Measurements from ENCODE around the gene TMEM255B. TPM values are rescaled to one million over a fixed set of nuclear protein-coding genes. Genes with fewer than 3 reads are reported as not detected.
A peak's percentile ranks its signal among the peaks of the same experiment; 100 is the strongest.

Gene TMEM255B
- total RNA-seq, 1 experiment from 2014 or later: 26.3 TPM

DNA sequence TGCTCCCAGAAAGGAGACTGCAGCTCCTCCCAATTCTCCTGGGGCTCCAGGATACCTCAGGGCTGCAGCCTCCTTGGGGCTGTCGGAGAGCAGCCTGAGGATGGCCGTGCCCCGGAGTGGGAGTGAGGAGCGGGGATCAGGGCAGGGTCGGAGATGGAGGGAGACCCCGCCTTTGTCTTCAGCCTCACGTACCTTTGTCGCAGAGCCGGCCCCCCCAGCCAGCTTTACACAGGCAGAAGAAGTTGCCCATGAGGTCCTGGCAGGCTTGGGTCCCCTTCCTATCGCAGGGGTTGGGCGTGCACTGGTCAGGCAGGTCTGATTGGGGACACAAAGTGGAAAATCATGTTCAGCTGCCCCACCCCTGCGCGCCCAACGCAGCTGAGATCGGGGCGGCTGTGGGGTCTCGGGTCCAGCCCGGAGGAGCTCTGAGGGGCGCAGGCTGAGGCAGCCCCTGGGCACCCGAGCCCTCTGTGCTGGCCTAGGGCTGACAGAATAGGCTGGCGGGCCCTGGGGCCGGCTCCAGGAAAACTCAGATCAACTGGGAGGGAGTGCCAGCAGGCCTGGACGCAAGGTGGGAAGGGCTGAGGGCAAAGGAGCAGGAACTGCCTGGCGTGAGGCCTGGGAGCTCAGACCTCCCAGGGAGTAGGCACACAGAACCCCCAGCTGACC, 80.6 kb downstream of the TMEM255B start:
- Histone ChIP-seq H3K27me3 (ENCODE audit: control insufficient read depth, insufficient read depth, low read length) (no peaks in the 10 kb centered on the region), H3K36me3 (ENCODE audit: control insufficient read depth, insufficient read depth, low read length) (no peaks in the 10 kb centered on the region), H3K27ac (ENCODE audit: low read length) (peak overlapping the region; percentile 65), H3K4me3 (ENCODE audit: low read depth in 2 of 2, low read length in 2 of 2) (no peak overlapping the region), H3K9me3 (ENCODE audit: control insufficient read depth, insufficient read depth, low read depth, low read length) (no peaks in the 10 kb centered on the region), H3K4me1 (ENCODE audit: control insufficient read depth, insufficient read depth, low read length) (peaks cover 41% of the 10 kb centered on the region)
- no peak for TF ChIP-seq SIN3A (IDR thresholded peaks at IDR 0.05; ENCODE audit: borderline replicate concordance, insufficient read depth, low read depth, low read length)
- TF ChIP-seq, protein P1, sequence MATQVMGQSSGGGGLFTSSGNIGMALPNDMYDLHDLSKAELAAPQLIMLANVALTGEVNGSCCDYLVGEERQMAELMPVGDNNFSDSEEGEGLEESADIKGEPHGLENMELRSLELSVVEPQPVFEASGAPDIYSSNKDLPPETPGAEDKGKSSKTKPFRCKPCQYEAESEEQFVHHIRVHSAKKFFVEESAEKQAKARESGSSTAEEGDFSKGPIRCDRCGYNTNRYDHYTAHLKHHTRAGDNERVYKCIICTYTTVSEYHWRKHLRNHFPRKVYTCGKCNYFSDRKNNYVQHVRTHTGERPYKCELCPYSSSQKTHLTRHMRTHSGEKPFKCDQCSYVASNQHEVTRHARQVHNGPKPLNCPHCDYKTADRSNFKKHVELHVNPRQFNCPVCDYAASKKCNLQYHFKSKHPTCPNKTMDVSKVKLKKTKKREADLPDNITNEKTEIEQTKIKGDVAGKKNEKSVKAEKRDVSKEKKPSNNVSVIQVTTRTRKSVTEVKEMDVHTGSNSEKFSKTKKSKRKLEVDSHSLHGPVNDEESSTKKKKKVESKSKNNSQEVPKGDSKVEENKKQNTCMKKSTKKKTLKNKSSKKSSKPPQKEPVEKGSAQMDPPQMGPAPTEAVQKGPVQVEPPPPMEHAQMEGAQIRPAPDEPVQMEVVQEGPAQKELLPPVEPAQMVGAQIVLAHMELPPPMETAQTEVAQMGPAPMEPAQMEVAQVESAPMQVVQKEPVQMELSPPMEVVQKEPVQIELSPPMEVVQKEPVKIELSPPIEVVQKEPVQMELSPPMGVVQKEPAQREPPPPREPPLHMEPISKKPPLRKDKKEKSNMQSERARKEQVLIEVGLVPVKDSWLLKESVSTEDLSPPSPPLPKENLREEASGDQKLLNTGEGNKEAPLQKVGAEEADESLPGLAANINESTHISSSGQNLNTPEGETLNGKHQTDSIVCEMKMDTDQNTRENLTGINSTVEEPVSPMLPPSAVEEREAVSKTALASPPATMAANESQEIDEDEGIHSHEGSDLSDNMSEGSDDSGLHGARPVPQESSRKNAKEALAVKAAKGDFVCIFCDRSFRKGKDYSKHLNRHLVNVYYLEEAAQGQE (IDR thresholded peaks at IDR 0.05; ENCODE audit: insufficient read depth in 1 of 2, low read depth in 2 of 2, low read length in 1 of 2): no peak
- no peak for TF ChIP-seq POLR2AphosphoS5 (IDR thresholded peaks at IDR 0.05; ENCODE audit: low read depth, low read length)
- TF ChIP-seq, protein P2, sequence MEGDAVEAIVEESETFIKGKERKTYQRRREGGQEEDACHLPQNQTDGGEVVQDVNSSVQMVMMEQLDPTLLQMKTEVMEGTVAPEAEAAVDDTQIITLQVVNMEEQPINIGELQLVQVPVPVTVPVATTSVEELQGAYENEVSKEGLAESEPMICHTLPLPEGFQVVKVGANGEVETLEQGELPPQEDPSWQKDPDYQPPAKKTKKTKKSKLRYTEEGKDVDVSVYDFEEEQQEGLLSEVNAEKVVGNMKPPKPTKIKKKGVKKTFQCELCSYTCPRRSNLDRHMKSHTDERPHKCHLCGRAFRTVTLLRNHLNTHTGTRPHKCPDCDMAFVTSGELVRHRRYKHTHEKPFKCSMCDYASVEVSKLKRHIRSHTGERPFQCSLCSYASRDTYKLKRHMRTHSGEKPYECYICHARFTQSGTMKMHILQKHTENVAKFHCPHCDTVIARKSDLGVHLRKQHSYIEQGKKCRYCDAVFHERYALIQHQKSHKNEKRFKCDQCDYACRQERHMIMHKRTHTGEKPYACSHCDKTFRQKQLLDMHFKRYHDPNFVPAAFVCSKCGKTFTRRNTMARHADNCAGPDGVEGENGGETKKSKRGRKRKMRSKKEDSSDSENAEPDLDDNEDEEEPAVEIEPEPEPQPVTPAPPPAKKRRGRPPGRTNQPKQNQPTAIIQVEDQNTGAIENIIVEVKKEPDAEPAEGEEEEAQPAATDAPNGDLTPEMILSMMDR (IDR thresholded peaks at IDR 0.05): no peak
- no peak for TF ChIP-seq TCF7L2 (IDR thresholded peaks at IDR 0.05; ENCODE audit: low read depth, low read length)
- no TSS peak for BruUV-seq (replicated peaks)
- DNase-seq (ENCODE audit: low read depth, low spot score) (no peak), ATAC-seq (no peak)
- CTCF ChIA-PET: no interaction called here
- POLR2A ChIA-PET: no interaction called here
- in situ Hi-C loops (cut with HindIII; ENCODE audit: low pct_unique_long_range_greater_than_20kb, low sequenced_read_pairs) (no loop called here), intact Hi-C loops (cut with micrococcal nuclease; ENCODE audit: unreplicated experiment) (no loop called here)

DNA sequence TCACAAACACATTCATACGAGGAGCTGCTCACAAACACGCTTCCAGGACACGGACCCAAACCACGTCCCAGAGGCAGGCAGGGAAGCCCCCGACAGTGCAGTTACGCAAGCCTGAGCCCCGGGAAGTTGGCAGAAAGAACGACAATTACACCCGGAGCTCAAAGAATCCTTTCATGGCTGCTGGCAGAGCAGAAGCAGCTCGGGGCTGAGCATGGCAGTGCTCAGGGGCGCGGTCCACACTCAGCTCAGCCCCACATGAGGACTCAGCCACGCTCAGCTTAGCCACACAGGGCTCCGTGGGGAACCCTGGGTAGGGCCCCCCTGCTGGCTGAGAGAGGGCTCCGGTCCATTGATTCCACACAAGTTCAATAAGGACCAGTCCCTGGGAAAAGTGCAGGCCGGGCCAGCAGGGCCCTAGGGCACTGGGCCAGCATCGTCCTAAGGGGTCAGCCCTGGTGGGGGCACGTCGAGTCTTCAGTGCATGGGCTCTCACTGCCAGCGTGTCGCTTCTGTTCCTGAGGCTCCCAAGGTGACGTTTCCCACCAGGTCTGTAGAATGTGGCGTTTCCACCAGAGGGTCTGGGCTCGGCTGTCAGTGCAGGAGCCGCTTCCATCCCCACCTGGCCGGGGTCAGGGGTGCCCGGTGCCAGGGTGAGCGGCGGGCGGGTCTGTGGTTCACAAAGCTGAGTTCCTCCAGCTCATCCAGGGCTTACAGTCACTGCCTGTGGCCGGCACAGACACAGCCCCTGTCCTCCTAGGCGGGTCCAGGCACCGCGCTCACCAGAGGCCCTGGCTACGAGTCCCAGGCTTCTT, 81.7 kb downstream of the TMEM255B start:
- H3K4me1 ChIP-seq (ENCODE audit: control insufficient read depth, insufficient read depth, low read length): peaks cover 33% of the 10 kb centered on the region
- H3K4me3 ChIP-seq (ENCODE audit: low read depth in 2 of 2, low read length in 2 of 2): no peak overlapping the region
- BruUV-seq (replicated peaks): no TSS peak
- peak overlapping the region; percentile 65 for H3K27ac ChIP-seq (ENCODE audit: low read length)
- H3K9me3 ChIP-seq (ENCODE audit: control insufficient read depth, insufficient read depth, low read depth, low read length): no peaks in the 10 kb centered on the region
- H3K27me3 ChIP-seq (ENCODE audit: control insufficient read depth, insufficient read depth, low read length): no peaks in the 10 kb centered on the region
- in situ Hi-C loops (cut with HindIII; ENCODE audit: low pct_unique_long_range_greater_than_20kb, low sequenced_read_pairs): no loop called here
- TF ChIP-seq SIN3A (IDR thresholded peaks at IDR 0.05; ENCODE audit: borderline replicate concordance, insufficient read depth, low read depth, low read length) (no peak), POLR2AphosphoS5 (IDR thresholded peaks at IDR 0.05; ENCODE audit: low read depth, low read length) (no peak), TCF7L2 (IDR thresholded peaks at IDR 0.05; ENCODE audit: low read depth, low read length) (no peak)
- TF ChIP-seq, protein P1 (IDR thresholded peaks at IDR 0.05; ENCODE audit: insufficient read depth in 1 of 2, low read depth in 2 of 2, low read length in 1 of 2): no peak
- TF ChIP-seq, protein P2 (IDR thresholded peaks at IDR 0.05): no peak
- no peaks in the 10 kb centered on the region for H3K36me3 ChIP-seq (ENCODE audit: control insufficient read depth, insufficient read depth, low read length)
- DNase-seq (ENCODE audit: low read depth, low spot score): no peak
- intact Hi-C loops (cut with micrococcal nuclease; ENCODE audit: unreplicated experiment): no loop called here
- POLR2A ChIA-PET: interaction anchor here (0.5 kb wide), 1 partner anchor 28 kb away, joined by 13 read pairs; no protein-coding TSS in a partner anchor
- CTCF ChIA-PET: no interaction called here
- ATAC-seq: no peak

Measured in Panc1 (cell line).